DOHH2 (cell line): ENCODE measurements around the gene INSIG2.

ENCODE experiments used
- EZH2phosphoT487 ChIP-seq: fragments of 200-600 bp; sonication (generic); IDR thresholded peaks from 2 replicates; pipeline ENCODE4 v1.6.1; 2017; ENCODE audit warnings: borderline replicate concordance, mild to moderate bottlenecking, antibody characterized with exemption, low read length, moderate library complexity, mixed read lengths
- TF ChIP-seq, protein P1 (sequence below): fragments of 200-600 bp; sonication (generic); IDR thresholded peaks from one replicate; pipeline ENCODE4 v1.5.1; 2014; ENCODE audit warnings: antibody characterized with exemption, mild to moderate bottlenecking, low read depth, low read length; ENCODE audit not compliant: poor library complexity, severe bottlenecking

DNA sequence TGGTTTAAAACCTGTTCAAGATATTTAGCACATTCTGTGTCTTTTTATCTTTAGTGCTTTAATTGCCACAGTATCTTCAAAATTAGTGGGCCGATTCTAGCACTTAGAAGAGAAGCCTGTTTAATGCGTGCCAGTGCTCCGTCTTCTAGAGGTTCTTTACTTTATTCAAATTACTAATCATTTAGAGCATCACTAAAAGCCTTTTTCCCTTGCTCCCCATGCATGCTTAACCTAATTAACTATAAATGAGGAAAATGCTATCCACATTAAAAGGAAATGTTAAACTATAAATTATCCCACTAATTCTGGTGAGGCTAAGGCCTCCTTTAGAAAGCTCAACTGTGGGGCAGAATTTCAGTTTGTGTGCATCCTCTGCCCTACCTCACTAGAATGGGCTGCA is 31.5 kb upstream of the INSIG2 start:
- TF ChIP-seq, protein P1, sequence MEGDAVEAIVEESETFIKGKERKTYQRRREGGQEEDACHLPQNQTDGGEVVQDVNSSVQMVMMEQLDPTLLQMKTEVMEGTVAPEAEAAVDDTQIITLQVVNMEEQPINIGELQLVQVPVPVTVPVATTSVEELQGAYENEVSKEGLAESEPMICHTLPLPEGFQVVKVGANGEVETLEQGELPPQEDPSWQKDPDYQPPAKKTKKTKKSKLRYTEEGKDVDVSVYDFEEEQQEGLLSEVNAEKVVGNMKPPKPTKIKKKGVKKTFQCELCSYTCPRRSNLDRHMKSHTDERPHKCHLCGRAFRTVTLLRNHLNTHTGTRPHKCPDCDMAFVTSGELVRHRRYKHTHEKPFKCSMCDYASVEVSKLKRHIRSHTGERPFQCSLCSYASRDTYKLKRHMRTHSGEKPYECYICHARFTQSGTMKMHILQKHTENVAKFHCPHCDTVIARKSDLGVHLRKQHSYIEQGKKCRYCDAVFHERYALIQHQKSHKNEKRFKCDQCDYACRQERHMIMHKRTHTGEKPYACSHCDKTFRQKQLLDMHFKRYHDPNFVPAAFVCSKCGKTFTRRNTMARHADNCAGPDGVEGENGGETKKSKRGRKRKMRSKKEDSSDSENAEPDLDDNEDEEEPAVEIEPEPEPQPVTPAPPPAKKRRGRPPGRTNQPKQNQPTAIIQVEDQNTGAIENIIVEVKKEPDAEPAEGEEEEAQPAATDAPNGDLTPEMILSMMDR = no peak
- TF ChIP-seq EZH2phosphoT487 = no peak
